Choroid plexus epithelial cell (primary cell): Measurements from ENCODE around the gene MYL7.
A peak's percentile ranks its signal among the peaks of the same experiment; 100 is the strongest.

Experiments used
- DNase-seq: peaks from one replicate; pipeline ENCODE4 v3.0.0-alpha.2; 2010; ENCODE audit warnings: low read depth
- H3K4me3 ChIP-seq: 2 replicates; pipeline ENCODE4 v1.5.1; 2011; ENCODE audit warnings: low read depth, mild to moderate bottlenecking, control low read depth, low read length, moderate library complexity
- CTCF ChIP-seq: conservative IDR thresholded peaks from 2 replicates; pipeline ENCODE4 v1.5.1; 2011; ENCODE audit warnings: low read depth, mild to moderate bottlenecking, control low read depth, inconsistent platforms, low read length, moderate library complexity

Gene MYL7

GRCh38 chr7:44098092-44099068 lies 42.8 kb downstream of the MYL7 start:
- no peak for TF ChIP-seq CTCF
- DNase-seq = no peak
- no peak overlapping the region for H3K4me3 ChIP-seq

GRCh38 chr7:44097064-44097932 lies 43.8 kb downstream of the MYL7 start:
- no peak for TF ChIP-seq CTCF
- no peak for DNase-seq
- no peak overlapping the region for H3K4me3 ChIP-seq

GRCh38 chr7:44096326-44096881 lies 44.7 kb downstream of the MYL7 start:
- TF ChIP-seq CTCF = no peak
- no peak for DNase-seq
- no peak overlapping the region for H3K4me3 ChIP-seq

- no peak overlapping the region for H3K4me3 ChIP-seq
- DNase-seq = no peak
- no peak for TF ChIP-seq CTCF
These were observed 45.4 kb downstream of the MYL7 start for GRCh38 chr7:44095781-44096180.

GRCh38 chr7:44094883-44095592 lies 46.1 kb downstream of the MYL7 start:
- no peak overlapping the region for H3K4me3 ChIP-seq
- no peak for DNase-seq
- TF ChIP-seq CTCF = no peak

GRCh38 chr7:44094365-44094764 lies 46.8 kb downstream of the MYL7 start:
- DNase-seq = peak; percentile 24
- TF ChIP-seq CTCF = no peak
- H3K4me3 ChIP-seq = no peak overlapping the region
